T follicular helper cell (primary cell): Measurements from ENCODE around the gene SAMD4A.
"Not testable (repeated sequence)": the region's sequence is repeated elsewhere in the genome, so short reads cannot be mapped to it uniquely, and the experiment has no call there.

Source experiments
- DNase-seq: peaks from one replicate; pipeline ENCODE4 v3.0.0-alpha.2; 2020; ENCODE audit warnings: low read depth

Gene SAMD4A

GRCh38 chr14:54593860-54594259, 26.9 kb downstream of the SAMD4A start:
- no peak for DNase-seq

- no peak for DNase-seq
These were observed 27.6 kb downstream of the SAMD4A start for GRCh38 chr14:54594537-54594936.

GRCh38 chr14:54597795-54598443, 31.0 kb downstream of the SAMD4A start:
- no peak for DNase-seq

GRCh38 chr14:54599966-54600716, 33.2 kb downstream of the SAMD4A start:
- no peak for DNase-seq

GRCh38 chr14:54600717-54601109, 33.8 kb downstream of the SAMD4A start:
- DNase-seq = no peak

- no peak for DNase-seq
These were observed 36.4 kb downstream of the SAMD4A start for GRCh38 chr14:54603362-54603761.

GRCh38 chr14:54606178-54606577, 39.2 kb downstream of the SAMD4A start:
- DNase-seq = no peak

- DNase-seq = no peak
These were observed 39.8 kb downstream of the SAMD4A start for GRCh38 chr14:54606631-54607133.

GRCh38 chr14:54609576-54609975, 42.6 kb downstream of the SAMD4A start:
- DNase-seq = no peak

GRCh38 chr14:54610051-54610977, 43.4 kb downstream of the SAMD4A start:
- no peak for DNase-seq

GRCh38 chr14:54614296-54614695, 47.4 kb downstream of the SAMD4A start:
- no peak for DNase-seq

GRCh38 chr14:54617467-54617866, 50.5 kb downstream of the SAMD4A start:
- no peak for DNase-seq

GRCh38 chr14:54621686-54622085, 54.8 kb downstream of the SAMD4A start:
- no peak for DNase-seq

- no peak for DNase-seq
These were observed 55.4 kb downstream of the SAMD4A start for GRCh38 chr14:54622192-54622958.

- no peak for DNase-seq
These were observed 56.5 kb downstream of the SAMD4A start for GRCh38 chr14:54623279-54624004.

GRCh38 chr14:54624005-54624358, 57.1 kb downstream of the SAMD4A start:
- DNase-seq = not testable (repeated sequence)

GRCh38 chr14:54625112-54625511, 58.2 kb downstream of the SAMD4A start:
- no peak for DNase-seq

- DNase-seq = no peak
These were observed 60.3 kb downstream of the SAMD4A start for GRCh38 chr14:54627219-54627539.

- peak; percentile 9 for DNase-seq
These were observed 60.8 kb downstream of the SAMD4A start for GRCh38 chr14:54627540-54628363.

- no peak for DNase-seq
These were observed 62.3 kb downstream of the SAMD4A start for GRCh38 chr14:54629183-54629582.
